GM13976 (cell line): ENCODE measurements around the gene TRIM17.

Source experiments
- DNase-seq: peaks from one replicate; pipeline ENCODE4 v3.0.0; 2012; ENCODE audit warnings: low spot score
- CTCF ChIP-seq: IDR thresholded peaks from 2 replicates; pipeline ENCODE4 v1.5.1; 2012; ENCODE audit warnings: borderline replicate concordance, mild to moderate bottlenecking; ENCODE audit not compliant: insufficient read depth; ENCODE audit errors: extremely low read depth, missing control alignments, control extremely low read depth
- in situ Hi-C: fragments of 300-500 bp; cut with MboI; formaldehyde crosslinking; loops from one replicate; pipeline ENCODE4 v1.12.0; 2022; ENCODE audit warnings: low sequenced_read_pairs, mixed read lengths, inconsistent platforms; ENCODE audit not compliant: unreplicated experiment

Gene TRIM17

GRCh38 chr1:228402641-228403025 lies 14.0 kb downstream of the TRIM17 start:
- TF ChIP-seq CTCF: no peak
- in situ Hi-C loops: no loop called here
- no peak for DNase-seq

- in situ Hi-C loops: no loop called here
- DNase-seq: no peak
- no peak for TF ChIP-seq CTCF
Observed at GRCh38 chr1:228401782-228402640, 14.7 kb downstream of the TRIM17 start.

GRCh38 chr1:228400692-228401454 lies 15.8 kb downstream of the TRIM17 start:
- DNase-seq: no peak
- TF ChIP-seq CTCF: no peak
- in situ Hi-C loops: no loop called here

GRCh38 chr1:228400237-228400651 lies 16.4 kb downstream of the TRIM17 start:
- DNase-seq: no peak
- in situ Hi-C loops: no loop called here
- TF ChIP-seq CTCF: no peak

GRCh38 chr1:228399531-228400236 lies 17.0 kb downstream of the TRIM17 start:
- DNase-seq: no peak
- in situ Hi-C loops: no loop called here
- TF ChIP-seq CTCF: no peak

GRCh38 chr1:228398741-228399461 lies 17.8 kb downstream of the TRIM17 start:
- in situ Hi-C loops: no loop called here
- DNase-seq: no peak
- no peak for TF ChIP-seq CTCF
